ENCODE results near the gene GTF2H4. TPM values are rescaled to one million over a fixed set of nuclear protein-coding genes. Genes with fewer than 3 reads are reported as not detected.

Gene GTF2H4
- total and polyA plus RNA-seq, 10 of the 15 experiments (the other 5 are each of a cell fraction or from before 2014, with no cell fraction given), result 1.1 to 43.8 (median 18.9) TPM

- in situ Hi-C loops (cut with MboI), result no loop called here
- ChIA-PET SMC1A (ENCODE audit: uncharacterized antibody, unreplicated experiment) (interaction anchor here (1.3 to 2.3 kb wide), 6 partner anchors 12 to 73 kb away, joined by 4 to 9 read pairs (median 6); partner anchors contain the start of genes DDR1 and VARS2), POLR2A (interaction anchor here (0.6 to 6.0 kb wide), 3 partner anchors 13 to 445 kb away, joined by 3 to 37 read pairs (median 8); partner anchors contain the start of genes DDR1 and VARS2), RAD21 (ENCODE audit: unreplicated experiment) (interaction anchor here (0.6 to 3.8 kb wide), 9 partner anchors 11 to 416 kb away, joined by 3 to 31 read pairs (median 6); partner anchors contain the start of genes DDR1 and VARS2), CTCF (interaction anchor here (0.7 to 2.0 kb wide), 6 partner anchors 12 to 832 kb away, joined by 3 to 14 read pairs (median 4); partner anchors contain the start of gene VARS2)
- H3K9ac ChIP-seq (ENCODE audit: control insufficient read depth, insufficient read depth, low read length), result no peak overlapping the region
- H2AFZ ChIP-seq (ENCODE audit: control insufficient read depth, low read depth, low read length), result no peak overlapping the region
- peaks cover 32% of the 10 kb centered on the region for H3K4me1 ChIP-seq (ENCODE audit: control insufficient read depth, insufficient read depth, low read length)
- H3K36me3 ChIP-seq (ENCODE audit: control insufficient read depth in 2 of 2, insufficient read depth in 2 of 2, low read length in 1 of 2), result peaks cover 4 to 10% of the 10 kb centered on the region in 2 experiments; a peak in 2 of 4 replicates
- ATAC-seq (no peak; the same call in 2 of the 3 replicates), DNase-seq (ENCODE audit: low read depth, low spot score) (no peak), FAIRE-seq (no peak)
- H3K79me2 ChIP-seq (ENCODE audit: control insufficient read depth, insufficient read depth, low read length), result no peaks in the 10 kb centered on the region
- intact Hi-C loops (cut with micrococcal nuclease; ENCODE audit: unreplicated experiment), result loop anchor here (2.0 kb wide), 1 partner anchor 19 kb away; no protein-coding TSS in a partner anchor
- no peaks in the 10 kb centered on the region for H3K27me3 ChIP-seq (replicated peaks in 1 of 2; ENCODE audit: control insufficient read depth in 2 of 2, insufficient read depth in 2 of 2, low read length in 1 of 2)
- H3K4me2 ChIP-seq (ENCODE audit: control insufficient read depth, insufficient read depth), result no peak overlapping the region
- no TSS peak for BruUV-seq (replicated peaks)
- H3K4me3 ChIP-seq, result no peak overlapping the region
- H3K9me3 ChIP-seq (replicated peaks; ENCODE audit: control insufficient read depth, insufficient read depth, low read length), result no peaks in the 10 kb centered on the region
- H4K20me1 ChIP-seq (ENCODE audit: control insufficient read depth, insufficient read depth), result no peaks in the 10 kb centered on the region
- H3K27ac ChIP-seq (ENCODE audit: control insufficient read depth, insufficient read depth), result no peak overlapping the region; the same call in 1 of the 2 replicates
- TF ChIP-seq EZH2 (IDR thresholded peaks at IDR 0.05; ENCODE audit: borderline replicate concordance, control insufficient read depth, low read depth, low read length) (no peak), BCLAF1 (IDR thresholded peaks at IDR 0.05) (no peak), PML (IDR thresholded peaks at IDR 0.05; ENCODE audit: low read length) (no peak), E4F1 (IDR thresholded peaks at IDR 0.05; ENCODE audit: borderline replicate concordance, partially characterized antibody) (no peak), RAD21 (IDR thresholded peaks at IDR 0.05; ENCODE audit: insufficient read depth, low read depth, low read length) (no peak), HDAC2 (IDR thresholded peaks at IDR 0.05) (no peak), CREB1 (IDR thresholded peaks at IDR 0.05; ENCODE audit: low read depth) (no peak), BCL3 (IDR thresholded peaks at IDR 0.05; ENCODE audit: borderline replicate concordance, insufficient read depth, low read depth, low read length, poor library complexity, severe bottlenecking) (no peak), SMAD5 (IDR thresholded peaks at IDR 0.05; ENCODE audit: low read depth) (no peak), ZNF384 (IDR thresholded peaks at IDR 0.05; ENCODE audit: borderline replicate concordance, low read depth, low read length) (no peak), REST (IDR thresholded peaks at IDR 0.05; ENCODE audit: low read depth, low read length) (no peak), BRCA1 (IDR thresholded peaks at IDR 0.05; ENCODE audit: low read depth, low read length) (no peak), MTA2 (IDR thresholded peaks at IDR 0.05; ENCODE audit: low read depth) (no peak)
Observed at GRCh38 chr6:30901436-30901835, 6.6 kb upstream of the GTF2H4 start.
